GM12801 (cell line): ENCODE results near the gene ATP1A2.

Experiments
- TF ChIP-seq, protein P1 (sequence below): IDR thresholded peaks from one replicate; pipeline ENCODE4 v1.5.1; 2011; ENCODE audit warnings: control low read depth; ENCODE audit not compliant: insufficient read length; ENCODE audit errors: extremely low read depth

ATP1A2 gene

DNA sequence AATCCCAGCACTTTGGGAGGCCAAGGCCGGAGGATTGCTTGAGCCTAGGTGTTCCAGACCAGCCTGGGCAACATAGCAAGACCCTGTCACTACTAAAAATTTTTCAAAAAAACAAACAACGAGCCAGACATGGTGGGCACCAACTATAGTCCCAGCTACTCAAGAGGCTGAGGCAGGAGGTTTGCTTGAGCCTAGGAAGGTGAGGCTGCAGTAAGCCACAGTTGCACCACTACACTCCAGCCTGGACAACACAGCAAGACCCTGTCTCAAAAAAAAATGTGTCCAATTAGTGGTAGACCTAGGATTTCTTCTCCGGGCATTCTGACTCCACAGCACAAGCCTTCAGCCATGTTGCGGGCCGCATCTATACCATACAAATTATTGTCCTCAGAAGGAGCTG lies 10.4 kb upstream of the ATP1A2 start:
- TF ChIP-seq, protein P1, sequence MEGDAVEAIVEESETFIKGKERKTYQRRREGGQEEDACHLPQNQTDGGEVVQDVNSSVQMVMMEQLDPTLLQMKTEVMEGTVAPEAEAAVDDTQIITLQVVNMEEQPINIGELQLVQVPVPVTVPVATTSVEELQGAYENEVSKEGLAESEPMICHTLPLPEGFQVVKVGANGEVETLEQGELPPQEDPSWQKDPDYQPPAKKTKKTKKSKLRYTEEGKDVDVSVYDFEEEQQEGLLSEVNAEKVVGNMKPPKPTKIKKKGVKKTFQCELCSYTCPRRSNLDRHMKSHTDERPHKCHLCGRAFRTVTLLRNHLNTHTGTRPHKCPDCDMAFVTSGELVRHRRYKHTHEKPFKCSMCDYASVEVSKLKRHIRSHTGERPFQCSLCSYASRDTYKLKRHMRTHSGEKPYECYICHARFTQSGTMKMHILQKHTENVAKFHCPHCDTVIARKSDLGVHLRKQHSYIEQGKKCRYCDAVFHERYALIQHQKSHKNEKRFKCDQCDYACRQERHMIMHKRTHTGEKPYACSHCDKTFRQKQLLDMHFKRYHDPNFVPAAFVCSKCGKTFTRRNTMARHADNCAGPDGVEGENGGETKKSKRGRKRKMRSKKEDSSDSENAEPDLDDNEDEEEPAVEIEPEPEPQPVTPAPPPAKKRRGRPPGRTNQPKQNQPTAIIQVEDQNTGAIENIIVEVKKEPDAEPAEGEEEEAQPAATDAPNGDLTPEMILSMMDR, result no peak

DNA sequence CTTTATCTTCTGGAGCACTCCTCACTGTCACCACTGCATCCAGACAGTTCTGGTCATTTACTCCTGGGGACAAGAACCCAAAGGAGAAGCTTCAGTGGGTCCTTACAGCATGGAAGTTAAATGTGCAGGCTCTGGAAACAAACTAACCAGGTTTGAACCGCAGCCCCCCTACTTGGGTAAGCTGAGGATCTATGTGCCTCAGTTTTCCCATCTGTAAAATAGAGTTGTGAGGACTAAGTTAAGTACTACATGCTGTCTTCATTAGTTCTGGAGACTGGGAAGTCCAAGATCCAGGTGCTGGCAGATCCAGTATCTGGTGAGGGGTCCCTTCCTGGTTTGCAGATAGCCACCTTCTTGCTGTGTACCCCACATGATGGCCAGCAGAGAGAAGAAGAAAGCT lies 8.0 kb upstream of the ATP1A2 start:
- TF ChIP-seq, protein P1, result no peak

DNA sequence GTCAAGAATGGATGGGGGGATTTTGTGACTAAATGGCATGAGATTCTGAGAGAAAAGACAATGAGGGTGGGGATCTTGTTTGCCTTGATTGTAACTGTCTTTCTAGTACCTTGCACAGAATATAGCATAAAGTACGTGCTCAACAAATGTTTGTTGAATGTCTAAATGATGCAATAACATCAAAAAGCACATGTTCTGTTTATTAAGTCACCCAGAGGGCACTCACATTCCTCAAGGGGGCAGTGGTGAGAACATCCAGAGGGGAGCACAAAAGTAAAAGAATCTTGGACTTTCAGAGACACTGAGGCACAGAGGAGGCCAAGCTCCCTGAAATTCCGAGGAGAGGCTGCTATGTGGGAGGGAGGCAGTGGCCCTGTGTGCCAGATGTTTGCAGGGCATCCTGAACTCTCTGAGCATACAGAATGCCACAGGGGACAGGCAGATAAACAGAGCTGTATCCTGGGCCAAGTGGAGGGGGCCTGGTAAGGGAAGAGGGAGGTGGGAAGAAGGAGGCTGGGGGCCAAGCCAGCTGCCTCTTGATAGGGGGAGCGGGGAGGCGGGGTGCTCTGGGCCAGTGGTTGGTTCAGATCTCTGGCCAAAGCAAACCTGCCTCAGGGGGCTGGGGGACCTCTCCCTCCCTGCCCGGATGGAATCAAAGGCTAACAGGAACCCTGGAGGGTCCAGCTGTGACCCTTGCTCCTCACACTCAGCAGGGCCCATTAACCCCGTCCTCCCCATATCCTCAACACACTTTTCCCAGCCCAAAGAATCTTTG lies 6.5 kb upstream of the ATP1A2 start:
- TF ChIP-seq, protein P1, result no peak

DNA sequence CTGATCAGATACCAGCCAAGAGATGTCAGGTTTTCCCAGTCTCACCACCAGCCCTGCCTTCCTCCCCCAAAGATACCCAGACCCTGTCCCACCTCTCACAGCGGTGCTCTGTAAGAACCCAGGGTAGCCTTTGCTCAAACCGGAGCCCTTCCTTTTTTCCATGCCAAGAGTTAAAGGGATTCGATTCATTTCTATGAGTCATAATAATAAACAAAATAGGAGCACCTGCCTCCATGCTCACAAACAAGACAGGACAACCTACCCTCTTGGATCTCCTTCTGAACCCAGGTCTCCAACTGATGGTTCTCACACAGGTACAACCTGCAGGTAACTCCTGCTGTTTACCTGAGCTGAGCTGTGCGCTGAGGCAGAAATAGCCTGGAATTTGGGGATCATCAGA lies 5.9 kb upstream of the ATP1A2 start:
- TF ChIP-seq, protein P1, result no peak

GRCh38 chr1:160112357-160112756 lies 3.2 kb upstream of the ATP1A2 start:
- TF ChIP-seq, protein P1, result no peak

- TF ChIP-seq, protein P1, result no peak
These were observed 2.2 kb upstream of the ATP1A2 start for GRCh38 chr1:160113407-160113806.

- TF ChIP-seq, protein P1, result no peak
These were observed 1.5 kb upstream of the ATP1A2 start for GRCh38 chr1:160114085-160114484.
